Epithelial cell of esophagus (primary cell): Measurements from ENCODE around the gene PERCC1.

Source experiments
- DNase-seq: peaks from one replicate; pipeline ENCODE4 v3.0.0; 2010; ENCODE audit warnings: low read depth
- H3K4me3 ChIP-seq: 2 replicates; pipeline ENCODE4 v1.5.1; 2011; ENCODE audit warnings: mild to moderate bottlenecking, low read length, control low read depth
- CTCF ChIP-seq: IDR thresholded peaks from 2 replicates; pipeline ENCODE4 v1.5.1; 2011; ENCODE audit warnings: low read depth, mild to moderate bottlenecking, low read length, control low read depth, inconsistent platforms; ENCODE audit not compliant: insufficient read depth; ENCODE audit errors: missing control alignments

The PERCC1 gene

GRCh38 chr16:1429012-1429411 is 1.9 kb upstream of the PERCC1 start:
- no peak overlapping the region for H3K4me3 ChIP-seq
- no peak for TF ChIP-seq CTCF
- DNase-seq: no peak

GRCh38 chr16:1429631-1430030 is 1.2 kb upstream of the PERCC1 start:
- no peak for DNase-seq
- no peak for TF ChIP-seq CTCF

GRCh38 chr16:1430214-1430758 is 592 bp upstream of the PERCC1 start:
- no peak overlapping the region for H3K4me3 ChIP-seq
- no peak for TF ChIP-seq CTCF
- no peak for DNase-seq

More at GRCh38 chr16:1429631-1430030, 1.2 kb upstream of the PERCC1 start:
- no peak overlapping the region for H3K4me3 ChIP-seq

GRCh38 chr16:1431497-1432270 is 806 bp downstream of the PERCC1 start:
- no peak for DNase-seq
- no peak for TF ChIP-seq CTCF
- no peak overlapping the region for H3K4me3 ChIP-seq

GRCh38 chr16:1432388-1433262 is 1.7 kb downstream of the PERCC1 start:
- H3K4me3 ChIP-seq: no peak overlapping the region
- TF ChIP-seq CTCF: no peak
- DNase-seq: no peak

GRCh38 chr16:1433263-1433560 is 2.3 kb downstream of the PERCC1 start:
- TF ChIP-seq CTCF: no peak
- no peak for DNase-seq
- H3K4me3 ChIP-seq: no peak overlapping the region
